SK-N-SH (cell line): ENCODE data around the gene CDKN3. TPM values are rescaled to one million over a fixed set of nuclear protein-coding genes. Genes with fewer than 3 reads are reported as not detected.
A peak's percentile ranks its signal among the peaks of the same experiment; 100 is the strongest.
"Not testable (repeated sequence)": the region's sequence is repeated elsewhere in the genome, so short reads cannot be mapped to it uniquely, and the experiment has no call there.

ENCODE experiments used
- CTCF ChIA-PET: fragments of 300-600, 350-600 bp; formaldehyde crosslinking; extraction: SDS; loops from one replicate; lab custom pipeline; 2021; lab: Yijun Ruan, JAX
- POLR2A ChIA-PET: fragments of 350-600 bp; sonication (Branson Sonifier 250); formaldehyde crosslinking; extraction: SDS; loops from one replicate; lab custom pipeline; 2020; ENCODE audit warnings: antibody characterized with exemption, inconsistent platforms; lab: Yijun Ruan, JAX
- DNase-seq: peaks from one replicate; pipeline ENCODE4 v3.0.0; 2012
- H2AFZ ChIP-seq: fragments of 200-600 bp; sonication (generic); 2 replicates; pipeline ENCODE4 v1.8.1; 2016; ENCODE audit warnings: antibody characterized with exemption, mild to moderate bottlenecking, low read depth
- H3F3A ChIP-seq: fragments of 200-600 bp; sonication (generic); replicated peaks from 2 replicates; pipeline ENCODE3; 2016; ENCODE audit warnings: antibody characterized with exemption, mild to moderate bottlenecking; ENCODE audit not compliant: insufficient read depth
- H3K27ac ChIP-seq, 2 experiments: fragments of 200-500 bp in 1 of 2; fragments of 200-600 bp in 1 of 2; sonication (Bioruptor generic) in 1 of 2; sonication (generic), shearing (Covaris generic) in 1 of 2; 2 replicates each; pipeline versions ENCODE4 v1.5.1 to v1.6.1; 2014 to 2016; ENCODE audit warnings: low read depth in 2 of 2, inconsistent platforms in 1 of 2, low read length in 1 of 2, mild to moderate bottlenecking in 1 of 2, mixed read lengths in 1 of 2
- H3K27me3 ChIP-seq: fragments of 200-600 bp; sonication (generic), shearing (Covaris generic); 2 replicates; pipeline ENCODE4 v1.6.1; 2016; ENCODE audit warnings: mixed run types; ENCODE audit not compliant: insufficient read depth
- H3K36me3 ChIP-seq, 2 experiments: fragments of 200-500 bp in 1 of 2; fragments of 200-600 bp in 1 of 2; sonication (Bioruptor generic) in 1 of 2; sonication (generic) in 1 of 2; replicated peaks in 1 of 2; 2 replicates each; pipeline versions ENCODE3 to v1.5.1; 2014 to 2016; ENCODE audit warnings: low read length in 1 of 2, mild to moderate bottlenecking in 1 of 2; ENCODE audit not compliant: insufficient read depth in 2 of 2, control insufficient read depth in 1 of 2
- H3K4me1 ChIP-seq, 2 experiments: fragments of 200-500 bp in 1 of 2; fragments of 200-600 bp in 1 of 2; sonication (Bioruptor generic) in 1 of 2; sonication (generic), shearing (Covaris generic) in 1 of 2; 2 replicates each; pipeline versions ENCODE4 v1.5.1 to v1.6.1; 2014 to 2016; ENCODE audit warnings: low read depth in 1 of 2, low read length in 1 of 2, mixed run types in 1 of 2; ENCODE audit not compliant: insufficient read depth in 2 of 2, control insufficient read depth in 1 of 2
- H3K4me2 ChIP-seq: fragments of 200-600 bp; sonication (generic), shearing (Covaris generic); 2 replicates; pipeline ENCODE4 v1.6.1; 2017; ENCODE audit warnings: mixed run types
- H3K4me3 ChIP-seq, 2 experiments: fragments of 200-500 bp in 1 of 2; fragments of 200-600 bp in 1 of 2; sonication (Bioruptor generic) in 1 of 2; sonication (generic), shearing (Covaris generic) in 1 of 2; 2 replicates each; pipeline versions ENCODE4 v1.5.1 to v1.8.1; 2014 to 2016; ENCODE audit warnings: low read depth in 2 of 2, inconsistent platforms in 1 of 2, low read length in 1 of 2, mild to moderate bottlenecking in 1 of 2, mixed read lengths in 1 of 2, moderate library complexity in 1 of 2
- H3K79me2 ChIP-seq: fragments of 200-600 bp; sonication (generic); 2 replicates; pipeline ENCODE4 v1.8.1; 2017; ENCODE audit warnings: mild to moderate bottlenecking; ENCODE audit not compliant: insufficient read depth
- H3K9ac ChIP-seq: fragments of 200-600 bp; sonication (generic); 2 replicates; pipeline ENCODE4 v1.6.1; 2017; ENCODE audit warnings: mixed run types
- H3K9me2 ChIP-seq: fragments of 200-600 bp; sonication (generic); 2 replicates; pipeline ENCODE4 v1.6.1; 2017; ENCODE audit warnings: mixed run types
- H3K9me3 ChIP-seq: fragments of 200-600 bp; sonication (generic); 2 replicates; pipeline ENCODE4 v1.6.1; 2017; ENCODE audit warnings: mixed run types, mild to moderate bottlenecking, moderate library complexity
- H4K20me1 ChIP-seq: fragments of 200-600 bp; sonication (generic); 2 replicates; pipeline ENCODE4 v1.6.1; 2017; ENCODE audit warnings: mild to moderate bottlenecking, mixed run types; ENCODE audit not compliant: insufficient read depth
- EP300 ChIP-seq, 2 experiments: IDR thresholded peaks; 2 replicates each; pipeline versions ENCODE4 v1.4.0 to v1.6.1; 2012; ENCODE audit warnings: borderline replicate concordance in 1 of 2, low read depth in 1 of 2, low read length in 1 of 2
- EZH2phosphoT487 ChIP-seq: fragments of 200-600 bp; sonication (generic); IDR thresholded peaks from 2 replicates; pipeline ENCODE4 v1.6.1; 2017; ENCODE audit warnings: low read depth, mixed run types, mild to moderate bottlenecking, antibody characterized with exemption, moderate library complexity, borderline replicate concordance
- FOXJ3 ChIP-seq: sonication (generic); formaldehyde crosslinking; IDR thresholded peaks from 2 replicates; pipeline ENCODE4 v1.5.1; 2020; ENCODE audit warnings: mild to moderate bottlenecking, missing genetic modification reagents
- GABPA ChIP-seq: IDR thresholded peaks from 2 replicates; pipeline ENCODE4 v1.4.0; 2012; ENCODE audit warnings: low read depth, mild to moderate bottlenecking
- GATA2 ChIP-seq: sonication (generic); formaldehyde crosslinking; IDR thresholded peaks from 2 replicates; pipeline ENCODE4 v1.5.0; 2020; ENCODE audit warnings: mild to moderate bottlenecking, missing genetic modification reagents
- IRF3 ChIP-seq: fragments of 150-350 bp; IDR thresholded peaks from 2 replicates; pipeline ENCODE4 v1.6.1; 2016; ENCODE audit warnings: mild to moderate bottlenecking, low read depth, low read length
- MEF2A ChIP-seq: IDR thresholded peaks from 2 replicates; pipeline ENCODE4 v1.4.0; 2012; ENCODE audit warnings: low read depth, borderline replicate concordance
- NFIC ChIP-seq: IDR thresholded peaks from 2 replicates; pipeline ENCODE4 v1.4.0; 2012; ENCODE audit warnings: borderline replicate concordance
- NRF1 ChIP-seq: IDR thresholded peaks from 2 replicates; pipeline ENCODE4 v1.6.1; 2012; ENCODE audit warnings: low read depth, mild to moderate bottlenecking, low read length
- REST ChIP-seq: IDR thresholded peaks from 2 replicates; pipeline ENCODE4 v1.6.1; 2012; ENCODE audit warnings: mild to moderate bottlenecking, low read depth, low read length, moderate library complexity
- RFX5 ChIP-seq: IDR thresholded peaks from 2 replicates; pipeline ENCODE4 v1.6.1; 2012; ENCODE audit warnings: mild to moderate bottlenecking, improper control_type of control experiment, low read length
- RXRA ChIP-seq: IDR thresholded peaks from 2 replicates; pipeline ENCODE4 v1.4.0; 2012; ENCODE audit warnings: low read depth, mild to moderate bottlenecking, borderline replicate concordance
- SIN3A ChIP-seq: IDR thresholded peaks from 2 replicates; pipeline ENCODE4 v1.6.1; 2012; ENCODE audit warnings: low read depth, mild to moderate bottlenecking, low read length, moderate library complexity, borderline replicate concordance
- TAF1 ChIP-seq: IDR thresholded peaks from 2 replicates; pipeline ENCODE4 v1.6.1; 2012; ENCODE audit warnings: low read depth, mild to moderate bottlenecking, low read length, moderate library complexity, borderline replicate concordance
- TCF12 ChIP-seq: IDR thresholded peaks from 2 replicates; pipeline ENCODE4 v1.4.0; 2012
- YY1 ChIP-seq: IDR thresholded peaks from 2 replicates; pipeline ENCODE4 v1.4.0; 2012; ENCODE audit warnings: low read depth, mild to moderate bottlenecking
- WGBS: methylation state at CpG from one replicate; pipeline ENCODE4 v1.1.6; 2017; ENCODE audit warnings: low lambda C conversion rate; 5-methylcytosine and 5-hydroxymethylcytosine counted together
- polyA plus RNA-seq, 3 experiments: library from polyadenylated mRNA; depleted of rRNA; stranded (reverse); fragments of >200 nt; gene quantifications; 2 replicates each; pipeline ENCODE4 v1.2.3, GENCODE V29; 2012

Gene CDKN3
- polyA plus RNA-seq, 1 of the 3 experiments (the other 2 are of a cell fraction), result 26.7 TPM

GRCh38 chr14:54440873-54441868 lies 44.4 kb downstream of the CDKN3 start, which contains the start of gene CNIH1 (continued):
- TF ChIP-seq GABPA (peak; percentile 65), IRF3 (no peak), RXRA (0 out of 2 replicates have a peak, but pooled peaks have one; percentile 7), SIN3A (no peak), TAF1 (peak; percentile 72; the same call in 1 of the 2 replicates), MEF2A (no peak), EP300 (IDR thresholded peaks at IDR 0.05; ENCODE audit: borderline replicate concordance in 1 of 2, low read depth in 1 of 2, low read length in 1 of 2) (peak in 1 of 2 experiments; percentile 27; a peak in 1 of 4 replicates)

GRCh38 chr14:54442961-54443360 lies 46.2 kb downstream of the CDKN3 start:
- H4K20me1 ChIP-seq, H3K9me3 ChIP-seq, H3K9me2 ChIP-seq, H2AFZ ChIP-seq, H3K4me2 ChIP-seq, DNase-seq, H3K27ac ChIP-seq, H3K4me3 ChIP-seq, H3F3A ChIP-seq, H3K9ac ChIP-seq, POLR2A ChIA-PET, H3K27me3 ChIP-seq, H3K36me3 ChIP-seq: not testable (repeated sequence)
- H3K4me1 ChIP-seq, result peaks cover 0 to 19% of the 10 kb centered on the region in 2 experiments; a peak in 2 of 4 replicates
- H3K79me2 ChIP-seq, result peaks cover 29% of the 10 kb centered on the region
- 100% methylated on average over 5 of the region's 23 CpGs for WGBS
- CTCF ChIA-PET, result interaction anchor here (2.5 kb wide), 1 partner anchor 18 kb away, joined by 8 read pairs; no protein-coding TSS in a partner anchor

- H3F3A ChIP-seq, result peaks cover 7% of the 10 kb centered on the region
- no peaks in the 10 kb centered on the region for H3K9me3 ChIP-seq
- DNase-seq, result no peak
- H3K9me2 ChIP-seq, result no peaks in the 10 kb centered on the region
- peaks cover 19% of the 10 kb centered on the region for H3K79me2 ChIP-seq
- H3K27me3 ChIP-seq, result no peaks in the 10 kb centered on the region
- peaks cover 0 to 15% of the 10 kb centered on the region in 2 experiments; a peak in 2 of 4 replicates for H3K4me1 ChIP-seq
- no peak overlapping the region for H2AFZ ChIP-seq
- H3K4me3 ChIP-seq, result no peak overlapping the region
- POLR2A ChIA-PET, result interaction anchor here (0.5 kb wide), 1 partner anchor 12 kb away, joined by 5 read pairs; no protein-coding TSS in a partner anchor
- no peak overlapping the region for H3K27ac ChIP-seq
- CTCF ChIA-PET, result no interaction called here
- no peak overlapping the region for H3K4me2 ChIP-seq
- WGBS, result 94% methylated on average over 18 of the region's 18 CpGs
- H3K36me3 ChIP-seq, result peaks cover 0 to 2% of the 10 kb centered on the region in 2 experiments
- H4K20me1 ChIP-seq, result peaks cover 5% of the 10 kb centered on the region; the same call in 1 of the 2 replicates
- no peak overlapping the region for H3K9ac ChIP-seq
- TF ChIP-seq EZH2phosphoT487 (no peak), GATA2 (CRISPR knock-in tag) (no peak), NRF1 (no peak), RFX5 (no peak), FOXJ3 (CRISPR knock-in tag) (no peak), TCF12 (no peak), REST (no peak), NFIC (no peak), EP300 (IDR thresholded peaks at IDR 0.05; ENCODE audit: borderline replicate concordance in 1 of 2, low read depth in 1 of 2, low read length in 1 of 2) (no peak), YY1 (no peak), IRF3 (no peak)
Observed at GRCh38 chr14:54443981-54444380, 47.2 kb downstream of the CDKN3 start.
